HG02973 (cell line): ENCODE measurements around the gene LRRC72.
"Not testable (repeated sequence)": the region's sequence is repeated elsewhere in the genome, so short reads cannot be mapped to it uniquely, and the experiment has no call there.

Experiments used
- ATAC-seq: cut with Tn5 transposase; IDR thresholded peaks from one replicate; pipeline ENCODE4 v1.9.1; 2021; ENCODE audit warnings: moderate library complexity; ENCODE audit not compliant: unreplicated experiment

Gene LRRC72

GRCh38 chr7:16526742-16527540 lies at the start of gene LRRC72:
Gene LRRC72 (plus strand): TSS chr7:16526825. CDS start chr7:16526953, 128 bp downstream.
- ATAC-seq, result no peak

GRCh38 chr7:16479161-16479560 lies 47.5 kb upstream of the LRRC72 start:
- no peak for ATAC-seq

GRCh38 chr7:16479591-16479990 lies 47.0 kb upstream of the LRRC72 start:
- ATAC-seq, result no peak

GRCh38 chr7:16484453-16485158 lies 42.0 kb upstream of the LRRC72 start:
- no peak for ATAC-seq

GRCh38 chr7:16491148-16491547 lies 35.5 kb upstream of the LRRC72 start:
- no peak for ATAC-seq

- no peak for ATAC-seq
These were observed 34.0 kb upstream of the LRRC72 start for GRCh38 chr7:16492513-16493062.

GRCh38 chr7:16493266-16493665 lies 33.4 kb upstream of the LRRC72 start:
- no peak for ATAC-seq

- no peak for ATAC-seq
These were observed 32.1 kb upstream of the LRRC72 start for GRCh38 chr7:16494551-16494950.

GRCh38 chr7:16494955-16495719 lies 31.5 kb upstream of the LRRC72 start:
- no peak for ATAC-seq

GRCh38 chr7:16498122-16498521 lies 28.5 kb upstream of the LRRC72 start:
- no peak for ATAC-seq

GRCh38 chr7:16502303-16502702 lies 24.3 kb upstream of the LRRC72 start:
- ATAC-seq, result no peak

- ATAC-seq, result no peak
These were observed 22.6 kb upstream of the LRRC72 start for GRCh38 chr7:16504019-16504418.

- ATAC-seq, result not testable (repeated sequence)
These were observed 20.2 kb upstream of the LRRC72 start for GRCh38 chr7:16506422-16506821.

GRCh38 chr7:16509829-16510228 lies 16.8 kb upstream of the LRRC72 start:
- ATAC-seq, result no peak

- ATAC-seq, result no peak
These were observed 15.3 kb upstream of the LRRC72 start for GRCh38 chr7:16511314-16511713.

- no peak for ATAC-seq
These were observed 14.5 kb upstream of the LRRC72 start for GRCh38 chr7:16512097-16512496.

- no peak for ATAC-seq
These were observed 12.4 kb upstream of the LRRC72 start for GRCh38 chr7:16514271-16514670.

GRCh38 chr7:16514729-16515128 lies 11.9 kb upstream of the LRRC72 start:
- no peak for ATAC-seq

- no peak for ATAC-seq
These were observed 10.6 kb upstream of the LRRC72 start for GRCh38 chr7:16515785-16516685.

GRCh38 chr7:16519985-16520384 lies 6.6 kb upstream of the LRRC72 start:
- ATAC-seq, result not testable (repeated sequence)
